NCI-H345 (cell line): ENCODE measurements around the gene CPNE9.

Experiments used
- DNase-seq: peaks from one replicate; lab custom pipeline; 2025; lab: John Stamatoyannopoulos, UW

Gene CPNE9

GRCh38 chr3:9703736-9704346, at the start of gene CPNE9:
CPNE9 (plus strand) TSS chr3:9703833; CDS start chr3:9703997, 164 bp downstream.
- no peak for DNase-seq

GRCh38 chr3:9659849-9660248, 43.8 kb upstream of the CPNE9 start:
- DNase-seq: no peak

- DNase-seq: no peak
These were observed 42.7 kb upstream of the CPNE9 start for GRCh38 chr3:9660972-9661371.

- DNase-seq: no peak
These were observed 39.4 kb upstream of the CPNE9 start for GRCh38 chr3:9664119-9664751.

- no peak for DNase-seq
These were observed 36.8 kb upstream of the CPNE9 start for GRCh38 chr3:9666704-9667445.

- no peak for DNase-seq
These were observed 34.4 kb upstream of the CPNE9 start for GRCh38 chr3:9669277-9669676.

GRCh38 chr3:9669720-9670432, 33.8 kb upstream of the CPNE9 start:
- no peak for DNase-seq

- DNase-seq: no peak
These were observed 30.6 kb upstream of the CPNE9 start for GRCh38 chr3:9673082-9673481.

- DNase-seq: no peak
These were observed 29.9 kb upstream of the CPNE9 start for GRCh38 chr3:9673752-9674151.

- no peak for DNase-seq
These were observed 27.8 kb upstream of the CPNE9 start for GRCh38 chr3:9675736-9676290.

GRCh38 chr3:9676785-9677184, 26.8 kb upstream of the CPNE9 start:
- no peak for DNase-seq

GRCh38 chr3:9678493-9678892, 25.1 kb upstream of the CPNE9 start:
- no peak for DNase-seq

GRCh38 chr3:9679476-9680080, 24.1 kb upstream of the CPNE9 start:
- no peak for DNase-seq

GRCh38 chr3:9681011-9681722, 22.5 kb upstream of the CPNE9 start:
- DNase-seq: no peak

GRCh38 chr3:9681723-9682081, 21.9 kb upstream of the CPNE9 start:
- DNase-seq: no peak

- DNase-seq: no peak
These were observed 21.5 kb upstream of the CPNE9 start for GRCh38 chr3:9682096-9682495.

- no peak for DNase-seq
These were observed 20.2 kb upstream of the CPNE9 start for GRCh38 chr3:9683426-9683825.

- DNase-seq: no peak
These were observed 18.2 kb upstream of the CPNE9 start for GRCh38 chr3:9685216-9686049.

- DNase-seq: no peak
These were observed 17.5 kb upstream of the CPNE9 start for GRCh38 chr3:9686050-9686550.

GRCh38 chr3:9686703-9687102, 16.9 kb upstream of the CPNE9 start:
- DNase-seq: no peak
